A549 (cell line): ENCODE measurements around the gene KLF3. TPM values are rescaled to one million over a fixed set of nuclear protein-coding genes. Genes with fewer than 3 reads are reported as not detected.

Source experiments
- ATAC-seq, 2 experiments: fragments of 200-7000 bp in 1 of 2; fragments of >200 bp in 1 of 2; cut with Nextera tagmentation in 1 of 2; cut with Tn5 transposase in 1 of 2; 3 replicates each; pipeline versions ENCODE4 v1.8.0 to v1.9.1; 2018 to 2020; ENCODE audit warnings: mild to moderate bottlenecking in 1 of 2, moderate library complexity in 1 of 2
- CTCF ChIA-PET: fragments of 300-600 bp; sonication (Branson Sonifier 250); formaldehyde crosslinking; extraction: SDS; loops from one replicate; lab custom pipeline; 2021; ENCODE audit warnings: antibody characterized with exemption, inconsistent platforms; lab: Yijun Ruan, JAX
- POLR2A ChIA-PET: fragments of 350-600 bp; formaldehyde crosslinking; extraction: SDS; loops from one replicate; lab custom pipeline; 2021; ENCODE audit warnings: antibody characterized with exemption, inconsistent platforms; lab: Yijun Ruan, JAX
- DNase-seq, 2 experiments: peaks; one replicate each; pipeline versions ENCODE4 v3.0.0 to v3.0.0-alpha.2; 2011 to 2016; ENCODE audit warnings: low read depth in 1 of 2, low spot score in 1 of 2
- FAIRE-seq: peaks from 2 replicates; lab custom pipeline; 2011; peaks lifted over from hg19 to GRCh38; lab: Jason Lieb, UNC
- H3K27ac ChIP-seq, 2 experiments: fragments of >200 bp; sonication (Bioruptor Twin); formaldehyde crosslinking; 3 replicates each; pipeline ENCODE4 v1.5.1; 2016 to 2017
- H3K4me1 ChIP-seq: fragments of >200 bp; sonication (Bioruptor Twin); formaldehyde crosslinking; 3 replicates; pipeline ENCODE4 v1.6.1; 2016
- H3K4me2 ChIP-seq: fragments of >200 bp; sonication (Bioruptor Twin); formaldehyde crosslinking; 3 replicates; pipeline ENCODE4 v1.6.1; 2016
- H3K4me3 ChIP-seq: fragments of >200 bp; sonication (Bioruptor Twin); formaldehyde crosslinking; 3 replicates; pipeline ENCODE4 v1.5.1; 2016
- H3K9me3 ChIP-seq: fragments of >200 bp; sonication (Bioruptor Twin); formaldehyde crosslinking; 3 replicates; pipeline ENCODE4 v1.6.1; 2016
- CBX2 ChIP-seq: fragments of 200-600 bp; sonication (generic); IDR thresholded peaks from 2 replicates; pipeline ENCODE4 v1.6.1; 2016; ENCODE audit warnings: low read depth, mild to moderate bottlenecking, borderline replicate concordance
- EHMT2 ChIP-seq: fragments of 200-600 bp; sonication (generic); IDR thresholded peaks from 2 replicates; pipeline ENCODE4 v1.6.1; 2016; ENCODE audit warnings: antibody characterized with exemption, low read depth, mild to moderate bottlenecking, moderate library complexity
- FOXS1 ChIP-seq: fragments of 250-450 bp; sonication (Bioruptor Pico); IDR thresholded peaks from 2 replicates; pipeline ENCODE4 v1.5.0; 2020; ENCODE audit warnings: mild to moderate bottlenecking, moderate library complexity
- HDAC2 ChIP-seq: fragments of 200-600 bp; sonication (generic); IDR thresholded peaks from 2 replicates; pipeline ENCODE4 v1.6.1; 2016
- JUN ChIP-seq, 2 experiments: fragments of >200 bp; sonication (Bioruptor Twin); formaldehyde crosslinking; IDR thresholded peaks; 2 replicates in 1 of 2; 3 replicates in 1 of 2; pipeline ENCODE4 v1.6.1; 2016 to 2017
- JUNB ChIP-seq: fragments of >200 bp; sonication (Bioruptor Twin); formaldehyde crosslinking; IDR thresholded peaks from 2 replicates; pipeline ENCODE4 v1.6.1; 2016
- KDM5A ChIP-seq: fragments of 200-600 bp; sonication (generic); IDR thresholded peaks from 2 replicates; pipeline ENCODE4 v1.6.1; 2016; ENCODE audit warnings: antibody characterized with exemption, mild to moderate bottlenecking
- NR3C1 ChIP-seq: fragments of >200 bp; sonication (Bioruptor Twin); formaldehyde crosslinking; IDR thresholded peaks from 3 replicates; pipeline ENCODE4 v1.6.1; 2017
- RCOR1 ChIP-seq: fragments of 150-350 bp; IDR thresholded peaks from 2 replicates; pipeline ENCODE4 v1.6.1; 2014; ENCODE audit warnings: antibody characterized with exemption, low read length, low read depth
- RFX5 ChIP-seq: fragments of 450-650 bp; IDR thresholded peaks from 2 replicates; pipeline ENCODE4 v1.7.1; 2014; ENCODE audit warnings: antibody characterized with exemption, mild to moderate bottlenecking, moderate library complexity
- SMC3 ChIP-seq: fragments of >200 bp; sonication (Bioruptor Twin); formaldehyde crosslinking; IDR thresholded peaks from 3 replicates; pipeline ENCODE4 v1.6.1; 2018; ENCODE audit warnings: inconsistent platforms
- SREBF2 ChIP-seq: fragments of 450-650 bp; IDR thresholded peaks from 2 replicates; pipeline ENCODE4 v1.6.1; 2014; ENCODE audit warnings: mild to moderate bottlenecking, moderate library complexity
- TFCP2L1 ChIP-seq: fragments of 250-450 bp; sonication (Bioruptor Pico); IDR thresholded peaks from 2 replicates; pipeline ENCODE4 v1.5.0; 2021; ENCODE audit warnings: mild to moderate bottlenecking
- ZFP36 ChIP-seq: fragments of 450-650 bp; IDR thresholded peaks from 2 replicates; pipeline ENCODE4 v1.6.1; 2014; ENCODE audit warnings: borderline replicate concordance; ENCODE audit not compliant: partially characterized antibody
- ZSCAN20 ChIP-seq: fragments of 250-450 bp; sonication (Bioruptor Pico); IDR thresholded peaks from 2 replicates; pipeline ENCODE4 v1.8.0; 2022; ENCODE audit warnings: mild to moderate bottlenecking, moderate library complexity
- WGBS: methylation state at CpG from one replicate; pipeline ENCODE4 v1.1.6; 2017; ENCODE audit errors: missing lambda C conversion rate; 5-methylcytosine and 5-hydroxymethylcytosine counted together
- polyA plus RNA-seq, 4 experiments: library from polyadenylated mRNA; depleted of rRNA in 3 of 4; stranded (reverse); fragments of >200 nt; fragmentation: RNase III in 1 of 4; extraction: RNeasy Plus Mini Kit Qiagen cat#74134 plus additional on column Dnase treatment in 1 of 4; gene quantifications; 2 replicates in 3 of 4; 3 replicates in 1 of 4; pipeline ENCODE4 v1.2.3, GENCODE V29; 2011 to 2017
- TF ChIP-seq, protein P1 (sequence below): IDR thresholded peaks from 2 replicates; pipeline ENCODE4 v1.6.1; 2012
- TF ChIP-seq, protein P2 (sequence below): fragments of >200 bp; sonication (Bioruptor Twin); formaldehyde crosslinking; IDR thresholded peaks from 2 replicates; pipeline ENCODE4 v1.6.1; 2016
- TF ChIP-seq, protein P3 (sequence below): fragments of 450-650 bp; IDR thresholded peaks from 2 replicates; pipeline ENCODE4 v1.6.1; 2014; ENCODE audit warnings: antibody characterized with exemption
- TF ChIP-seq, protein P4 (sequence below): fragments of 250-450 bp; sonication (Bioruptor Pico); IDR thresholded peaks from 2 replicates; pipeline ENCODE4 v1.5.0; 2021; ENCODE audit warnings: mild to moderate bottlenecking, moderate library complexity, borderline replicate concordance
- TF ChIP-seq, protein P5 (sequence below): fragments of 250-450 bp; sonication (Bioruptor Pico); IDR thresholded peaks from 2 replicates; pipeline ENCODE4 v1.5.0; 2020; ENCODE audit warnings: low read depth, mild to moderate bottlenecking, moderate library complexity

Gene KLF3
- polyA plus RNA-seq, 2 of the 4 experiments (the other 2 are of a cell fraction): 11.2 to 29.6 TPM

DNA sequence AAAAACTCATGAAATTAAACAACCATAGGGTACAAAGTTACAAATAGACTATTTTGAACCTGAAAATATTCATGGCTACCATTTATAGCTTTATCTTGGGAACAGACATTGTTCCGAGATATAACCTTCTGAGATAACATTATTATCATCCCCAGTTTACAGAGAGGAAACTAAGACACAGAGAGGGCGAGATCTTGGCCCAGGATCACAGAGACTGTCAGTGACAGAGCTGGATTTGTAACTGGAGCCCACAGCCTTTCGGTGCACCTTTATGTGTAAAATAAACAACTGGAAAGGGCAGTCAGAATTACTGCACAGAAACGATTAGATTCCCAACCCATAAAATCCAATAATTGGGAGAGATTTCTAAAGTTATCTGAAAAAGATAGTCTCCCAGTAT is 28.4 kb downstream of the KLF3 start:
- Histone ChIP-seq H3K9me3 (no peaks in the 10 kb centered on the region), H3K27ac (no peak overlapping the region), H3K4me1 (no peaks in the 10 kb centered on the region), H3K4me2 (no peak overlapping the region), H3K4me3 (no peak overlapping the region)
- TF ChIP-seq CBX2: no peak
- TF ChIP-seq, protein P1, sequence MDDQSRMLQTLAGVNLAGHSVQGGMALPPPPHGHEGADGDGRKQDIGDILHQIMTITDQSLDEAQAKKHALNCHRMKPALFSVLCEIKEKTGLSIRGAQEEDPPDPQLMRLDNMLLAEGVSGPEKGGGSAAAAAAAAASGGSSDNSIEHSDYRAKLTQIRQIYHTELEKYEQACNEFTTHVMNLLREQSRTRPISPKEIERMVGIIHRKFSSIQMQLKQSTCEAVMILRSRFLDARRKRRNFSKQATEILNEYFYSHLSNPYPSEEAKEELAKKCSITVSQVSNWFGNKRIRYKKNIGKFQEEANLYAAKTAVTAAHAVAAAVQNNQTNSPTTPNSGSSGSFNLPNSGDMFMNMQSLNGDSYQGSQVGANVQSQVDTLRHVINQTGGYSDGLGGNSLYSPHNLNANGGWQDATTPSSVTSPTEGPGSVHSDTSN: no peak
- TF ChIP-seq KDM5A: no peak
- TF ChIP-seq RCOR1: no peak
- TF ChIP-seq, protein P2, sequence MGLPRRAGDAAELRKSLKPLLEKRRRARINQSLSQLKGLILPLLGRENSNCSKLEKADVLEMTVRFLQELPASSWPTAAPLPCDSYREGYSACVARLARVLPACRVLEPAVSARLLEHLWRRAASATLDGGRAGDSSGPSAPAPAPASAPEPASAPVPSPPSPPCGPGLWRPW: no peak
- no peak for TF ChIP-seq EHMT2
- TF ChIP-seq SMC3: no peak
- no peak for TF ChIP-seq HDAC2
- no peak for TF ChIP-seq ZSCAN20 (CRISPR knock-in tag)
- CTCF ChIA-PET: interaction anchor here (1.1 to 1.3 kb wide), 4 partner anchors 9 to 513 kb away, joined by 3 to 5 read pairs (median 4); no protein-coding TSS in a partner anchor
- FAIRE-seq: no peak
- POLR2A ChIA-PET: interaction anchor here (1.5 kb wide), 1 partner anchor 9 kb away, joined by 7 read pairs; no protein-coding TSS in a partner anchor
- DNase-seq: no peak
- no peak for ATAC-seq
- WGBS: 72% methylated on average over 4 of the region's 4 CpGs

DNA sequence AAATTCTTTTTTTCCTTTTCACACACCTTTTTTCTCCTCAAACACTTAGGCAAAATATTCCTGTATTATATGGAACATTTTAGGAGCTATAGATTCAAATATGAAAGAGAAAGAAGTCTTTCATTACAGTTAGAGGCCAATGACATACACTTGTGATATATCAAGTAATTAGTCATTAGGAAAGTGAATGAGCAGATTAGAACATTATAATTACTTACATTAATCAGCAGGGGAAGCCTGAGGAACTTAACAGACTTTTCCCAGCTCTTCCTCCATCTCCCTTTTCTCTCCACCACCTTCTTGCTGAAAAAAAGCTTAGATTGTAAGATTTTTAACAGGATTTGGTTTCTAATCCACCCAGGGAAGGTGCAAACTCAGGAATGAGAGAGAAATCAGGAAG is 29.6 kb downstream of the KLF3 start:
- no peak for ATAC-seq
- H3K4me2 ChIP-seq: no peak overlapping the region
- TF ChIP-seq, protein P3, sequence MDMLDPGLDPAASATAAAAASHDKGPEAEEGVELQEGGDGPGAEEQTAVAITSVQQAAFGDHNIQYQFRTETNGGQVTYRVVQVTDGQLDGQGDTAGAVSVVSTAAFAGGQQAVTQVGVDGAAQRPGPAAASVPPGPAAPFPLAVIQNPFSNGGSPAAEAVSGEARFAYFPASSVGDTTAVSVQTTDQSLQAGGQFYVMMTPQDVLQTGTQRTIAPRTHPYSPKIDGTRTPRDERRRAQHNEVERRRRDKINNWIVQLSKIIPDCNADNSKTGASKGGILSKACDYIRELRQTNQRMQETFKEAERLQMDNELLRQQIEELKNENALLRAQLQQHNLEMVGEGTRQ: no peak
- TF ChIP-seq SREBF2: no peak
- TF ChIP-seq, protein P4, sequence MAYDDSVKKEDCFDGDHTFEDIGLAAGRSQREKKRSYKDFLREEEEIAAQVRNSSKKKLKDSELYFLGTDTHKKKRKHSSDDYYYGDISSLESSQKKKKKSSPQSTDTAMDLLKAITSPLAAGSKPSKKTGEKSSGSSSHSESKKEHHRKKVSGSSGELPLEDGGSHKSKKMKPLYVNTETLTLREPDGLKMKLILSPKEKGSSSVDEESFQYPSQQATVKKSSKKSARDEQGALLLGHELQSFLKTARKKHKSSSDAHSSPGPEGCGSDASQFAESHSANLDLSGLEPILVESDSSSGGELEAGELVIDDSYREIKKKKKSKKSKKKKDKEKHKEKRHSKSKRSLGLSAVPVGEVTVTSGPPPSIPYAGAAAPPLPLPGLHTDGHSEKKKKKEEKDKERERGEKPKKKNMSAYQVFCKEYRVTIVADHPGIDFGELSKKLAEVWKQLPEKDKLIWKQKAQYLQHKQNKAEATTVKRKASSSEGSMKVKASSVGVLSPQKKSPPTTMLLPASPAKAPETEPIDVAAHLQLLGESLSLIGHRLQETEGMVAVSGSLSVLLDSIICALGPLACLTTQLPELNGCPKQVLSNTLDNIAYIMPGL: no peak
- TF ChIP-seq FOXS1 (CRISPR knock-in tag): no peak
- no peak for TF ChIP-seq ZFP36
- TF ChIP-seq TFCP2L1: no peak
- TF ChIP-seq, protein P2: no peak
- no peak for TF ChIP-seq JUNB
- no peak for TF ChIP-seq JUN (IDR thresholded peaks at IDR 0.05)
- no peak for TF ChIP-seq ZSCAN20 (CRISPR knock-in tag)
- no peak for TF ChIP-seq RFX5
- no peak for TF ChIP-seq NR3C1
- TF ChIP-seq RCOR1: no peak
- TF ChIP-seq EHMT2: no peak
- TF ChIP-seq, protein P5, sequence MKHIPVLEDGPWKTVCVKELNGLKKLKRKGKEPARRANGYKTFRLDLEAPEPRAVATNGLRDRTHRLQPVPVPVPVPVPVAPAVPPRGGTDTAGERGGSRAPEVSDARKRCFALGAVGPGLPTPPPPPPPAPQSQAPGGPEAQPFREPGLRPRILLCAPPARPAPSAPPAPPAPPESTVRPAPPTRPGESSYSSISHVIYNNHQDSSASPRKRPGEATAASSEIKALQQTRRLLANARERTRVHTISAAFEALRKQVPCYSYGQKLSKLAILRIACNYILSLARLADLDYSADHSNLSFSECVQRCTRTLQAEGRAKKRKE (CRISPR knock-in tag): no peak
- no peak for FAIRE-seq
- H3K9me3 ChIP-seq: no peaks in the 10 kb centered on the region
- H3K4me1 ChIP-seq: no peaks in the 10 kb centered on the region
- no peak for DNase-seq
- H3K27ac ChIP-seq: no peak overlapping the region
- ChIA-PET POLR2A (no interaction called here), CTCF (interaction anchor here (1.1 to 2.0 kb wide), 3 partner anchors 19 to 514 kb away, joined by 4 to 7 read pairs (median 4); no protein-coding TSS in a partner anchor)
- no peak overlapping the region for H3K4me3 ChIP-seq
